Measurements from ENCODE around the gene GABRB2. TPM values are rescaled to one million over a fixed set of nuclear protein-coding genes. Genes with fewer than 3 reads are reported as not detected.

The GABRB2 gene
- total RNA-seq, 1 donor from 2014 or later, result not detected

DNA sequence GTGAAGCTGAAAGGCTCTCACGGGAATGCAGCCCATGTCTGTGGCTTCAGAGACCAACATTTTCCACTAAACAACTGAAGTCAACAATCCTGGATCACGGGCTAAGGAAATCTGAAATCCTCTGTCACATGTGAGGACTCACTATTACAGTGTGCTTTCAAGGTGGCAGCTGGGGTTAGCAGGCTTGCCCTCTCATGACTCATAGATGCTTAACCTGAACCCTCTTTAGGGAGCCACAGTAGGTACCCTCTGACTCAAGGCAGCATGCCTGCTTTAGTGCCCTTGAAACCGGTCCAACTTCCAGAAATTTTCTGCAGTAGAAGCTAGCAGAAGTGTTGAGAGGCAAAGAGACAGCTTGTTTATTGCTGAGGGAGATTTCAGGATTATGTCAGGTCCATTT lies 232.5 kb downstream of the GABRB2 start:
- Mint-ChIP-seq H3K27ac (ENCODE audit: unreplicated experiment) (no peak overlapping the region), H3K4me1 (ENCODE audit: unreplicated experiment) (no peaks in the 10 kb centered on the region), H3K4me3 (ENCODE audit: unreplicated experiment) (no peak overlapping the region), H3K36me3 (ENCODE audit: unreplicated experiment) (no peaks in the 10 kb centered on the region), H3K27me3 (ENCODE audit: unreplicated experiment) (no peaks in the 10 kb centered on the region), H3K9me3 (ENCODE audit: unreplicated experiment) (peaks cover 10% of the 10 kb centered on the region)
- TF ChIP-seq, protein P1, sequence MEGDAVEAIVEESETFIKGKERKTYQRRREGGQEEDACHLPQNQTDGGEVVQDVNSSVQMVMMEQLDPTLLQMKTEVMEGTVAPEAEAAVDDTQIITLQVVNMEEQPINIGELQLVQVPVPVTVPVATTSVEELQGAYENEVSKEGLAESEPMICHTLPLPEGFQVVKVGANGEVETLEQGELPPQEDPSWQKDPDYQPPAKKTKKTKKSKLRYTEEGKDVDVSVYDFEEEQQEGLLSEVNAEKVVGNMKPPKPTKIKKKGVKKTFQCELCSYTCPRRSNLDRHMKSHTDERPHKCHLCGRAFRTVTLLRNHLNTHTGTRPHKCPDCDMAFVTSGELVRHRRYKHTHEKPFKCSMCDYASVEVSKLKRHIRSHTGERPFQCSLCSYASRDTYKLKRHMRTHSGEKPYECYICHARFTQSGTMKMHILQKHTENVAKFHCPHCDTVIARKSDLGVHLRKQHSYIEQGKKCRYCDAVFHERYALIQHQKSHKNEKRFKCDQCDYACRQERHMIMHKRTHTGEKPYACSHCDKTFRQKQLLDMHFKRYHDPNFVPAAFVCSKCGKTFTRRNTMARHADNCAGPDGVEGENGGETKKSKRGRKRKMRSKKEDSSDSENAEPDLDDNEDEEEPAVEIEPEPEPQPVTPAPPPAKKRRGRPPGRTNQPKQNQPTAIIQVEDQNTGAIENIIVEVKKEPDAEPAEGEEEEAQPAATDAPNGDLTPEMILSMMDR (IDR thresholded peaks at IDR 0.05), result no peak
- no peak for DNase-seq (ENCODE audit: extremely low spot score, unreplicated experiment)

DNA sequence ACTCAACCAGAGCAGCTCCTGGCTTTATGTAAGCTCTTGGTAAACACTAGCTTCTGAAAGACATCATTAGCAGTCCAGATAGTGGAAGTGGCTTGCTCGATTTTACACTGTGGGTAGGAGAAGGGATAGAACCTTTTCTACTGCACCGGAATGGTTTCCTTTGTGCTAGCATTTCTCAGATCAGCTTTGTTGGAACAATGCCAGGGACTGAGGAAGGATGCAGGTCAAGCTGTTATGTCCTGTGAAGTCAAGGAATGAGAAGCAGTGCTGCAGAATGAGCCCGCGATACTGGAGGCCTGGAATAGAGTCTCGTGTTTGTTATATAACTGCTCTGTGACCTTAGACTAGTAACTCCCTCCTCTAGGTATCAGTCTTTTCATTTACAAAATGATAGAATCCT lies 233.6 kb downstream of the GABRB2 start:
- no peaks in the 10 kb centered on the region for H3K36me3 Mint-ChIP-seq (ENCODE audit: unreplicated experiment)
- DNase-seq (ENCODE audit: extremely low spot score, unreplicated experiment), result no peak
- H3K27ac Mint-ChIP-seq (ENCODE audit: unreplicated experiment), result no peak overlapping the region
- peaks cover 16% of the 10 kb centered on the region for H3K9me3 Mint-ChIP-seq (ENCODE audit: unreplicated experiment)
- no peaks in the 10 kb centered on the region for H3K4me1 Mint-ChIP-seq (ENCODE audit: unreplicated experiment)
- H3K4me3 Mint-ChIP-seq (ENCODE audit: unreplicated experiment), result no peak overlapping the region
- no peaks in the 10 kb centered on the region for H3K27me3 Mint-ChIP-seq (ENCODE audit: unreplicated experiment)
- TF ChIP-seq, protein P1 (IDR thresholded peaks at IDR 0.05), result no peak

DNA sequence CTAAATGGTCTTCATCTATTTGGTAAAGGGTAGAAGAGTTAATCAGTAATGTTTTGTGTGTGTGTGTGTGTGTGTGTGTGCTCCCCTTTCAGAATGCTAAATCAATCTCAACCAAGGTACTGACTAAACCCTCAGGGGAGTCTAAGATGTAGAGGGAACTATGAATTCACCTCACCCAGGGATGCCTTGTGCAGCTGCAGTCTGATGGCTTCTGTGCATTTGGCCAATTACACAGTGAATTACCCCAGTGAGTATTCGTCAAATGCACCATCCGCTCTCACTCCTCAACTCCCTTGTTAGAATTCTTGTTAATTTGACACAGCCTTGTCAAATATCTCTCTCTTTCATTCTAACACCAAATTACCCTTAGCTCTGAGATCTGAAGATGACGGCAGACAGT lies 234.6 kb downstream of the GABRB2 start:
- peaks cover 20% of the 10 kb centered on the region for H3K9me3 Mint-ChIP-seq (ENCODE audit: unreplicated experiment)
- TF ChIP-seq, protein P1 (IDR thresholded peaks at IDR 0.05), result no peak
- no peaks in the 10 kb centered on the region for H3K36me3 Mint-ChIP-seq (ENCODE audit: unreplicated experiment)
- H3K4me1 Mint-ChIP-seq (ENCODE audit: unreplicated experiment), result no peaks in the 10 kb centered on the region
- no peak overlapping the region for H3K27ac Mint-ChIP-seq (ENCODE audit: unreplicated experiment)
- H3K27me3 Mint-ChIP-seq (ENCODE audit: unreplicated experiment), result no peaks in the 10 kb centered on the region
- DNase-seq (ENCODE audit: extremely low spot score, unreplicated experiment), result no peak
- no peak overlapping the region for H3K4me3 Mint-ChIP-seq (ENCODE audit: unreplicated experiment)

DNA sequence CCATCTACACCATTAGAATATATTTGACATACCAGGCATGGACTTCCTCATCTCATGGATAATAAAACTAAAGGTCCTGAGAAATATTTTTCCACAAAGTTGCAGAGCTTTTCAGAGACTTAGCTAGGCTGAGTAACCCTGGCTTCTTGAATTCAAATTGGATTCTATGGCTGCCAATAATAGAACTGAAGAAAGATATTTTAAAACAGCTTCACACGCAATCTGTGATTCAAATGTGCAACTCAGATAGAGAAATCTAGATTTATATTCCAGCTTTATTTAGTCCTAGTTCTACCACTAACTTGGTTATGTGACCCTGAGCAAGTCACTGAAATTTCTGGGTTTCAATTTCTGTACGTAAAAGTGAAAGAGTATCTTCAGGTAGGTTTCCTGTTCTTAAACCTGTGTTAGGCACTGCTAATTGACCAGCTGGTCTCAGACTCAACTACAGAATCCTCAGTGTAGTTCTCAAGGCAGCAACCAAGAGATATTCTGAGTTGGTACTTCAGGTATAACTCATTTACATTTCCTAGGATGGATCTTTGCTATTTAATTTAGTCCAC lies 235.3 kb downstream of the GABRB2 start:
- H3K27ac Mint-ChIP-seq (ENCODE audit: unreplicated experiment), result no peak overlapping the region
- no peaks in the 10 kb centered on the region for H3K4me1 Mint-ChIP-seq (ENCODE audit: unreplicated experiment)
- peaks cover 20% of the 10 kb centered on the region for H3K9me3 Mint-ChIP-seq (ENCODE audit: unreplicated experiment)
- no peak for DNase-seq (ENCODE audit: extremely low spot score, unreplicated experiment)
- no peaks in the 10 kb centered on the region for H3K36me3 Mint-ChIP-seq (ENCODE audit: unreplicated experiment)
- H3K27me3 Mint-ChIP-seq (ENCODE audit: unreplicated experiment), result no peaks in the 10 kb centered on the region
- TF ChIP-seq, protein P1 (IDR thresholded peaks at IDR 0.05), result no peak
- no peak overlapping the region for H3K4me3 Mint-ChIP-seq (ENCODE audit: unreplicated experiment)

DNA sequence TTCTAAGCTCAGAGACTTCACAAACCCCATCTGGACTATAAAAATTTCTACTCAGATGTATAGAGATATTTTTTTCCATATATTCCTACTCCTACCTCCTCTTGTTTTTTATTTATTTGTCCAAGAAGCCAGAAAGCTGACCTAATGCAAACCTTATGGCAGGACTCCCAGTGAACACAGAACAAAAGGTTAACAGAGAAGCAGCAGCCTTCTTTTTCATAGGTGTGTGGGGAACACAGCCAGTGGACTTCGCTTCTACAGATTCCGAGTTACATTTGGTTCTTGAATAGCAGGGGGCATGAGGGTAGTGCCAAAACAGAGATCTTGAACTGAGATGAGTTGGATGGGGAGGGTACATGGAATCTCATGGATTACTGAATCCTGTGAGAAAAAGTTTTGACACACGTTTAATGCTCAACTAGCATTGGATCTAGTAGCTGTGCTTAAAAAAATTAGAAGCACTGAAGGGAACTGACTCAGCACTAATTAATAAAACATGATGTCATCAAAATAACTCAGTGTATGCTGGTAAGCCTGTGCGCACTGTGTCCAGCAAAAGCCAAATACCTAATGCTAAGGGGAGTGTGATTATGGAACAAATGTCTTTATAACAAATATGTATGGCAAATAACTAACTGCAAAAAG lies 240.1 kb downstream of the GABRB2 start:
- Mint-ChIP-seq H3K27me3 (ENCODE audit: unreplicated experiment) (no peaks in the 10 kb centered on the region), H3K36me3 (ENCODE audit: unreplicated experiment) (no peaks in the 10 kb centered on the region), H3K4me1 (ENCODE audit: unreplicated experiment) (no peaks in the 10 kb centered on the region), H3K27ac (ENCODE audit: unreplicated experiment) (no peak overlapping the region), H3K4me3 (ENCODE audit: unreplicated experiment) (no peak overlapping the region), H3K9me3 (ENCODE audit: unreplicated experiment) (peaks cover 20% of the 10 kb centered on the region)
- TF ChIP-seq, protein P1 (IDR thresholded peaks at IDR 0.05), result no peak
- no peak for DNase-seq (ENCODE audit: extremely low spot score, unreplicated experiment)

Data from osteocyte (in vitro differentiated cells).